Mesenchymal stem cell (in vitro differentiated cells and primary cell): ENCODE measurements around the gene CIB2.

Source experiments
- DNase-seq: peaks from one replicate; pipeline ENCODE4 v3.0.0-alpha.2; 2013
- H2AFZ ChIP-seq: one replicate; pipeline ENCODE4 v1.6.1; 2013; ENCODE audit warnings: low read depth, mild to moderate bottlenecking, control low read depth, inconsistent platforms, low read length, moderate library complexity
- H2AK5ac ChIP-seq: 2 replicates; pipeline ENCODE4 v1.6.1; 2013; ENCODE audit warnings: low read length, moderate library complexity, mild to moderate bottlenecking, inconsistent platforms; ENCODE audit not compliant: severe bottlenecking
- H2BK120ac ChIP-seq: one replicate; pipeline ENCODE4 v1.6.1; 2013; ENCODE audit warnings: low read depth, mild to moderate bottlenecking, inconsistent platforms, low read length, moderate library complexity
- H2BK12ac ChIP-seq, 2 experiments: one replicate each; pipeline ENCODE4 v1.6.1; 2013; ENCODE audit warnings: inconsistent platforms in 2 of 2, low read length in 2 of 2, mild to moderate bottlenecking in 2 of 2, moderate library complexity in 2 of 2, control low read depth in 1 of 2
- H2BK15ac ChIP-seq: one replicate; pipeline ENCODE4 v1.6.1; 2013; ENCODE audit warnings: mild to moderate bottlenecking, low read depth, inconsistent platforms; ENCODE audit not compliant: poor library complexity, severe bottlenecking
- H2BK5ac ChIP-seq: 2 replicates; pipeline ENCODE4 v1.6.1; 2013; ENCODE audit warnings: low read depth, mild to moderate bottlenecking, low read length, control low read depth, inconsistent platforms; ENCODE audit not compliant: poor library complexity, severe bottlenecking
- H3K14ac ChIP-seq, 2 experiments: one replicate each; pipeline ENCODE4 v1.6.1; 2013; ENCODE audit warnings: inconsistent platforms in 2 of 2, low read length in 2 of 2, control low read depth in 1 of 2, mild to moderate bottlenecking in 1 of 2, moderate library complexity in 1 of 2
- H3K18ac ChIP-seq, 2 experiments: one replicate each; pipeline ENCODE4 v1.6.1; 2013; ENCODE audit warnings: inconsistent platforms in 2 of 2, low read length in 2 of 2, control low read depth in 1 of 2, low read depth in 1 of 2, mild to moderate bottlenecking in 1 of 2
- H3K23ac ChIP-seq, 2 experiments: one replicate each; pipeline ENCODE4 v1.6.1; 2013; ENCODE audit warnings: inconsistent platforms in 2 of 2, low read length in 2 of 2, mild to moderate bottlenecking in 2 of 2, moderate library complexity in 2 of 2, control low read depth in 1 of 2
- H3K27ac ChIP-seq: 2 replicates; pipeline ENCODE4 v1.5.1; 2013; ENCODE audit warnings: mild to moderate bottlenecking, moderate library complexity, low read length, control low read depth, inconsistent platforms; ENCODE audit not compliant: poor library complexity, severe bottlenecking
- H3K27me3 ChIP-seq, 2 experiments: 2 replicates each; pipeline versions ENCODE4 v1.6.1 to v1.7.0; 2013; ENCODE audit warnings: low read length in 2 of 2, mild to moderate bottlenecking in 2 of 2, moderate library complexity in 2 of 2, control low read depth in 1 of 2, inconsistent platforms in 1 of 2; ENCODE audit not compliant: control insufficient read depth in 1 of 2, insufficient read depth in 1 of 2
- H3K36me3 ChIP-seq, 2 experiments: 2 replicates each; pipeline versions ENCODE4 v1.6.1 to v1.7.0; 2013; ENCODE audit warnings: low read length in 2 of 2, control low read depth in 1 of 2, inconsistent platforms in 1 of 2, low read depth in 1 of 2, mild to moderate bottlenecking in 1 of 2; ENCODE audit not compliant: insufficient read depth in 2 of 2, control insufficient read depth in 1 of 2
- H3K4ac ChIP-seq, 2 experiments: one replicate each; pipeline ENCODE4 v1.6.1; 2013; ENCODE audit warnings: inconsistent platforms in 2 of 2, low read length in 2 of 2, mild to moderate bottlenecking in 2 of 2, moderate library complexity in 2 of 2, control low read depth in 1 of 2, low read depth in 1 of 2
- H3K4me1 ChIP-seq: 2 replicates; pipeline ENCODE4 v1.6.1; 2013; ENCODE audit warnings: low read depth, low read length, control low read depth; ENCODE audit not compliant: control insufficient read depth, insufficient read depth
- H3K4me2 ChIP-seq: 2 replicates; pipeline ENCODE4 v1.6.1; 2013; ENCODE audit warnings: low read length, mild to moderate bottlenecking, inconsistent platforms; ENCODE audit not compliant: poor library complexity, severe bottlenecking
- H3K4me3 ChIP-seq, 2 experiments: 2 replicates each; pipeline versions ENCODE4 v1.5.1 to v1.7.0; 2013; ENCODE audit warnings: low read length in 2 of 2, mild to moderate bottlenecking in 2 of 2, control low read depth in 1 of 2, low read depth in 1 of 2; ENCODE audit not compliant: insufficient read depth in 1 of 2
- H3K79me1 ChIP-seq: replicated peaks from 2 replicates; pipeline ENCODE4 v1.6.1; 2013; ENCODE audit warnings: mild to moderate bottlenecking, control low read depth, low read length, inconsistent platforms; ENCODE audit not compliant: poor library complexity, severe bottlenecking
- H3K9ac ChIP-seq: 2 replicates; pipeline ENCODE4 v1.7.0; 2013; ENCODE audit warnings: mild to moderate bottlenecking, low read length, moderate library complexity
- H3K9me3 ChIP-seq: 2 replicates; pipeline ENCODE4 v1.7.0; 2013; ENCODE audit warnings: mild to moderate bottlenecking, low read length; ENCODE audit not compliant: control insufficient read depth
- H4K8ac ChIP-seq: one replicate; pipeline ENCODE4 v1.6.1; 2013; ENCODE audit warnings: inconsistent platforms, mild to moderate bottlenecking, low read length, moderate library complexity
- H4K91ac ChIP-seq: one replicate; pipeline ENCODE4 v1.6.1; 2013; ENCODE audit warnings: mild to moderate bottlenecking, low read length, inconsistent platforms
- WGBS: methylation state at CpG from one replicate; pipeline ENCODE4 v1.1.7; 2013; ENCODE audit warnings: mixed read lengths; 5-methylcytosine and 5-hydroxymethylcytosine counted together

CIB2 gene

DNA sequence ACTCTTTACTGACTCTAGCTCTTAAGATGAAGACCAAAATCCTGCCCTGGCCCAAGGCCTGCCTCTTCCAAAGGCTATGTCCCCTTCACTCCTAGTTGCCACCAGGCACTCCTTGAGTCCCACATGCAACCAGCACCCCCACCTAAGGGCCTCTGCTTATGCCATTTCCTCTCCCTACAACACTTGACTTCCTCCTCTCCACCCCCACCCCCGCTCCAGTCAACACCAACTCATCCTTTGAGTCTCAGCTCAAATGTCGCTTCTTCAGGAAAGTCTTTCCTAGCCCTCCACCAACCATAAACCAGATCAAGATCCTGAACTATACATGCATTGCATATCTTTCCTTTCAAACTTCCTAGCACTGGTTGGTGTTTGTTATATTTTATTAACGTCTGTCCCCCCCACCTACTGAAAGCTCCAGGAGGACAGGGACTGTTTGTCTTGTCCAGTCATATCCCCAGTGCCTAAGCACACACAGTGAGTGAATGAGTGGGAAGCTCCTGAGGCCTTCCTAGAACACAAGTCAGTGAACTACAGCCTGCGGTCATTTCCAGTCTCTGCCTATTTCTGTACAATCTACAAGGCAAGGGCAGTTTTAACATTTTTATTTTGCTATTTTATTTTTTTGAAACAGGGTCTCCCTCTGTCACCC, 61.1 kb downstream of the CIB2 start:
- Histone ChIP-seq H3K9me3 (no peaks in the 10 kb centered on the region), H3K23ac (no peak overlapping the region), H3K4me2 (no peak overlapping the region), H4K91ac (peak overlapping the region; percentile 73), H3K14ac (peak overlapping the region in 1 of 2 experiments; percentile 79), H3K36me3 (peaks cover 0 to 5% of the 10 kb centered on the region in 2 experiments), H3K79me1 (no peaks in the 10 kb centered on the region), H3K9ac (no peak overlapping the region), H3K18ac (peak overlapping the region; percentile 71 to 88), H2BK12ac (peak overlapping the region; percentile 29 to 59), H3K27me3 (no peaks in the 10 kb centered on the region), H2BK15ac (peak overlapping the region; percentile 77), H3K4me1 (peaks cover 28% of the 10 kb centered on the region), H2BK120ac (no peak overlapping the region), H3K4ac (peak overlapping the region in 1 of 2 experiments; percentile 40), H2BK5ac (no peak overlapping the region), H4K8ac (peak overlapping the region; percentile 27), H3K27ac (peak overlapping the region; percentile 74), H3K4me3 (no peak overlapping the region), H2AFZ (no peak overlapping the region), H2AK5ac (peak overlapping the region; percentile 94)
- peak; percentile 32 for DNase-seq
- 70% methylated on average over 4 of the region's 4 CpGs for WGBS

DNA sequence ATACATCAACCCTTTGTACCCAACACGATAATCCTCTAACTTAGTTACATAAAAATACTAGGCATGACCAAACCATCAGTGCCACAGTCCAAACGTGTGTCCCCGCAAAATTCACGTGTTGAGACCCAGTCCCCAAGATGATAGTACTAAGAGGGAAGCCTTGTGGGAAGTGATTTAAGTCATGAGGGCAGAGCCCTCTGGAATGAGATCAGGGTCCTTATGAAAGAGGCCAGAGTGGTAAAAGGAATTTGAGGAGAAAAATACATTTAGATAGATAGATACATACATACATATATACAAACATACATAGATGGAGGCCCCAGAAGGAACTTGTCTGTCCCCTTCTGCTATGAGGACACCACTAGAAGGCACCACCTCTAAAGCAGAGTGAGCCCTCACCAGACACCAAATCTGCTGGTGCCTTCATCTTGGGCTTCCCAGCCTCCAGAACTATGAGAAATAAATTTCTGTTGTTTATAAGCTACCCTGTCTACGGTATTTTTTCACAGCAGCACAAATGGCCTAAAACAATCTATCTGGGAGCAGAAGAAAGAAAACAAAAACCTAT, 61.7 kb downstream of the CIB2 start:
- Histone ChIP-seq H4K8ac (no peak overlapping the region), H3K36me3 (peaks cover 0 to 1% of the 10 kb centered on the region in 2 experiments), H3K18ac (peak overlapping the region; percentile 71 to 92)

DNA sequence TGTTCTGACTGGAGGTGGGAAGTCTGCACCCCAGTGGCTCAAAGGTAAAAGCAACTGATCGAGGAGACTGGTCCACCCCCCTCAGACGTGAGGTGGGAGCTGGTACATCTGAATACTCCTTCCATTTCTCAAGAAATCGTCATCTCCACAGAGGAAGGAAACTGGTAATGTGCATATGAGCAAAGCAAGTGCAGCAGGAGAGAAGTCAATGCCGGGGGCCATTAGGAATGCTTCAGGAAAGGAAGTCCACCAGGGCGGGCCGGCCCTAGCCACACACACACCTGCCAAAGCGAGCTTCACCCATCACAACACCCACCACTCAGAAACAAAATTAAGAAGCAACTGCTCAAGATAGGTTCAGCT, 62.2 kb downstream of the CIB2 start:
- no peak overlapping the region for H4K91ac ChIP-seq
- peak overlapping the region; percentile 57 to 99 for H2BK12ac ChIP-seq
- H2BK5ac ChIP-seq = peak overlapping the region; percentile 53
- peak overlapping the region; percentile 79 for H2AK5ac ChIP-seq
- H3K36me3 ChIP-seq = no peaks in the 10 kb centered on the region
- H3K9me3 ChIP-seq = no peaks in the 10 kb centered on the region
- peak overlapping the region; percentile 69 to 92 for H3K18ac ChIP-seq
- H3K4me2 ChIP-seq = peak overlapping the region; percentile 30
- peak overlapping the region; percentile 74 for H3K27ac ChIP-seq
- no peak overlapping the region for H3K23ac ChIP-seq
- no peaks in the 10 kb centered on the region for H3K79me1 ChIP-seq
- H3K14ac ChIP-seq = no peak overlapping the region
- H4K8ac ChIP-seq = no peak overlapping the region
- H3K4me3 ChIP-seq = peak overlapping the region in 1 of 2 experiments; percentile 52
- H3K9ac ChIP-seq = peak overlapping the region; percentile 93
- peak overlapping the region; percentile 9 for H2BK15ac ChIP-seq
- peaks cover 28% of the 10 kb centered on the region for H3K4me1 ChIP-seq
- H3K4ac ChIP-seq = peak overlapping the region; percentile 13 to 76
- peak overlapping the region; percentile 84 for H2BK120ac ChIP-seq
- H3K27me3 ChIP-seq = no peaks in the 10 kb centered on the region
- 84% methylated on average over 5 of the region's 7 CpGs for WGBS
- H2AFZ ChIP-seq = no peak overlapping the region
- no peak for DNase-seq

More for the DNA sequence above, 61.7 kb downstream of the CIB2 start:
- H2AK5ac ChIP-seq = peak overlapping the region; percentile 85
- H2BK120ac ChIP-seq = no peak overlapping the region
- H3K27me3 ChIP-seq = no peaks in the 10 kb centered on the region
- H3K79me1 ChIP-seq = no peaks in the 10 kb centered on the region
- H3K4me2 ChIP-seq = no peak overlapping the region
- H2BK15ac ChIP-seq = no peak overlapping the region
- H3K4me1 ChIP-seq = peaks cover 28% of the 10 kb centered on the region
- H4K91ac ChIP-seq = no peak overlapping the region
- no peak overlapping the region for H2AFZ ChIP-seq
- H3K4ac ChIP-seq = peak overlapping the region in 1 of 2 experiments; percentile 40
- H3K9me3 ChIP-seq = no peaks in the 10 kb centered on the region
- 93% methylated on average over 5 of the region's 5 CpGs for WGBS
- peak; percentile 21 for DNase-seq
- peak overlapping the region; percentile 74 for H3K27ac ChIP-seq
- H3K14ac ChIP-seq = no peak overlapping the region
- H2BK5ac ChIP-seq = peak overlapping the region; percentile 39
- peak overlapping the region in 1 of 2 experiments; percentile 24 for H2BK12ac ChIP-seq
- H3K4me3 ChIP-seq = no peak overlapping the region
- H3K23ac ChIP-seq = no peak overlapping the region
- H3K9ac ChIP-seq = peak overlapping the region; percentile 93
